GM12891 (cell line): ENCODE results near the gene DHX35.

Experiments
- POLR2A ChIP-seq: IDR thresholded peaks from 2 replicates; pipeline ENCODE4 v1.6.1; 2011; ENCODE audit warnings: low read depth, low read length, control low read depth
- POLR2AphosphoS5 ChIP-seq: IDR thresholded peaks from 2 replicates; pipeline ENCODE4 v1.6.1; 2011; ENCODE audit warnings: low read depth, low read length, control low read depth

DNA sequence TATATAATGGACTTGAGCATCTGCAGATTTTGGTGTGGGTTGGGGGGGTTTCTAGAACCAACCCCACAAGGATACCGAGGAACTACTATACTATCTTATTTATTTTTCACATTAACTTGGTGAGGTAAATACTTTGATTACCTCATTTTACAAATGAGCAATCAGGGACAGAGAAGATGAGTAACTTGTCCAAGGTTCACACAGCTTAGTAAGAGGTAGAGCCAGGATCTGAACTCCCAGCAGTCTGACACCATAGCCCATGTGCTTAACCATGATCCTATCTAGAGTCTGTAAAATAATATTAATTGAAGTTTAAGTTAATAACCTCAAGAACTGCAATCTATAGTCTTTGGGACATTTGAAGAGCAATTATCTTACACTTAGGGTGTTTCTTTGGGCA lies 28.6 kb downstream of the DHX35 start:
- TF ChIP-seq POLR2A: no peak
- no peak for TF ChIP-seq POLR2AphosphoS5
